WTC11 (cell line): ENCODE results near the gene SPDYC. TPM values are rescaled to one million over a fixed set of nuclear protein-coding genes. Genes with fewer than 3 reads are reported as not detected.

Experiments
- ATAC-seq: fragments of 200-7000 bp; cut with Tn5 transposase; 2 replicates; pipeline ENCODE4 v1.10.0; 2021; ENCODE audit warnings: mild to moderate bottlenecking, moderate library complexity
- CTCF ChIA-PET: fragments of 300-600 bp; sonication (Branson Sonifier 250); formaldehyde crosslinking; loops from one replicate; lab custom pipeline; 2021; ENCODE audit warnings: antibody characterized with exemption; lab: Charles Lee
- POLR2A ChIA-PET: fragments of 350-600 bp; sonication (Branson Sonifier 250); formaldehyde crosslinking; loops from one replicate; lab custom pipeline; 2021; ENCODE audit warnings: antibody characterized with exemption; lab: Charles Lee
- DNase-seq: peaks from one replicate; pipeline ENCODE4 v3.0.0; 2021; ENCODE audit warnings: low spot score
- H3K27ac Mint-ChIP-seq: 2 replicates; pipeline ENCODE4 v1.8.0; 2021; ENCODE audit warnings: mixed read lengths
- H3K27me3 Mint-ChIP-seq: 2 replicates; pipeline ENCODE4 v1.8.0; 2021; ENCODE audit warnings: low read depth, mild to moderate bottlenecking, moderate library complexity, mixed read lengths
- H3K36me3 Mint-ChIP-seq: 2 replicates; pipeline ENCODE4 v1.8.0; 2021; ENCODE audit warnings: mixed read lengths
- H3K4me1 Mint-ChIP-seq: 2 replicates; pipeline ENCODE4 v1.8.0; 2022; ENCODE audit warnings: mixed read lengths
- H3K4me3 Mint-ChIP-seq: 2 replicates; pipeline ENCODE4 v1.8.0; 2021; ENCODE audit warnings: mild to moderate bottlenecking, moderate library complexity, mixed read lengths
- H3K9me3 Mint-ChIP-seq: 2 replicates; pipeline ENCODE4 v1.8.0; 2021; ENCODE audit warnings: mixed read lengths
- E2F1 ChIP-seq: sonication (generic); formaldehyde crosslinking; IDR thresholded peaks from 2 replicates; pipeline ENCODE4 v1.8.0; 2022; ENCODE audit warnings: mild to moderate bottlenecking, missing genetic modification reagents
- E2F4 ChIP-seq: sonication (generic); formaldehyde crosslinking; IDR thresholded peaks from 2 replicates; pipeline ENCODE4 v1.8.1; 2022; ENCODE audit warnings: low read depth, mild to moderate bottlenecking, moderate library complexity, missing genetic modification reagents, borderline replicate concordance
- ETV6 ChIP-seq: sonication (generic); formaldehyde crosslinking; IDR thresholded peaks from 2 replicates; pipeline ENCODE4 v1.8.1; 2022; ENCODE audit warnings: mild to moderate bottlenecking, missing genetic modification reagents
- MAX ChIP-seq: sonication (generic); formaldehyde crosslinking; IDR thresholded peaks from 2 replicates; pipeline ENCODE4 v1.8.0; 2022; ENCODE audit warnings: mild to moderate bottlenecking, missing genetic modification reagents
- MXD4 ChIP-seq: fragments of 250-450 bp; sonication (Bioruptor Pico); IDR thresholded peaks from 2 replicates; pipeline ENCODE4 v1.8.0; 2021; ENCODE audit warnings: mild to moderate bottlenecking, moderate library complexity, borderline replicate concordance
- NFATC4 ChIP-seq: fragments of 250-450 bp; sonication (Bioruptor Pico); IDR thresholded peaks from 2 replicates; pipeline ENCODE4 v1.9.0; 2021; ENCODE audit warnings: mild to moderate bottlenecking
- NFYB ChIP-seq: sonication (generic); formaldehyde crosslinking; conservative IDR thresholded peaks from 2 replicates; pipeline ENCODE4 v1.8.0; 2022; ENCODE audit warnings: low read depth, missing genetic modification reagents
- RELA ChIP-seq: sonication (generic); formaldehyde crosslinking; IDR thresholded peaks from 2 replicates; pipeline ENCODE4 v1.8.1; 2022; ENCODE audit warnings: missing genetic modification reagents, mild to moderate bottlenecking, borderline replicate concordance
- SMAD3 ChIP-seq: sonication (generic); formaldehyde crosslinking; IDR thresholded peaks from 2 replicates; pipeline ENCODE4 v1.8.0; 2022; ENCODE audit warnings: missing genetic modification reagents, mild to moderate bottlenecking, borderline replicate concordance
- SP1 ChIP-seq: sonication (generic); formaldehyde crosslinking; conservative IDR thresholded peaks from 2 replicates; pipeline ENCODE4 v1.8.1; 2022; ENCODE audit warnings: missing genetic modification reagents
- TEAD4 ChIP-seq: sonication (generic); formaldehyde crosslinking; IDR thresholded peaks from 2 replicates; pipeline ENCODE4 v1.8.0; 2022; ENCODE audit warnings: mild to moderate bottlenecking, missing genetic modification reagents
- ZNF121 ChIP-seq: sonication (generic); formaldehyde crosslinking; IDR thresholded peaks from 2 replicates; pipeline ENCODE4 v1.8.0; 2023; ENCODE audit warnings: missing genetic modification reagents
- ZNF232 ChIP-seq: sonication (generic); formaldehyde crosslinking; IDR thresholded peaks from 2 replicates; pipeline ENCODE4 v1.8.0; 2022; ENCODE audit warnings: mild to moderate bottlenecking, missing genetic modification reagents
- ZNF317 ChIP-seq: sonication (generic); formaldehyde crosslinking; IDR thresholded peaks from 2 replicates; pipeline ENCODE4 v1.8.1; 2023; ENCODE audit warnings: low read depth, mild to moderate bottlenecking, moderate library complexity, missing genetic modification reagents, borderline replicate concordance
- ZNF423 ChIP-seq: fragments of 250-450 bp; sonication (Bioruptor Pico); IDR thresholded peaks from 2 replicates; pipeline ENCODE4 v2.1.2; 2022; ENCODE audit warnings: mild to moderate bottlenecking, moderate library complexity
- total RNA-seq: library from RNA; stranded (reverse); gene quantifications from 3 replicates; pipeline ENCODE4 v1.2.3, GENCODE V29; 2021
- TF ChIP-seq, protein P1 (sequence below): sonication (generic); formaldehyde crosslinking; IDR thresholded peaks from 2 replicates; pipeline ENCODE4 v1.8.0; 2022; ENCODE audit warnings: mild to moderate bottlenecking, missing genetic modification reagents
- TF ChIP-seq, protein P2 (sequence below): sonication (generic); formaldehyde crosslinking; IDR thresholded peaks from 2 replicates; pipeline ENCODE4 v1.8.1; 2023; ENCODE audit warnings: mild to moderate bottlenecking, moderate library complexity, missing genetic modification reagents
- TF ChIP-seq, protein P3 (sequence below): sonication (generic); formaldehyde crosslinking; conservative IDR thresholded peaks from 2 replicates; pipeline ENCODE4 v1.8.1; 2022; ENCODE audit warnings: mild to moderate bottlenecking, missing genetic modification reagents
- TF ChIP-seq, protein P4 (sequence below): sonication (generic); formaldehyde crosslinking; IDR thresholded peaks from 2 replicates; pipeline ENCODE4 v1.8.0; 2022; ENCODE audit warnings: missing genetic modification reagents

Gene SPDYC
- total RNA-seq, 1 experiment from 2014 or later: 0.35 TPM

GRCh38 chr11:65156256-65156655 lies 13.8 kb upstream of the SPDYC start:
- ChIA-PET CTCF (interaction anchor here (0.6 kb wide), 1 partner anchor 119 kb away, joined by 5 read pairs; no protein-coding TSS in a partner anchor), POLR2A (no interaction called here)

More at GRCh38 chr11:65156256-65156655, 13.8 kb upstream of the SPDYC start:
- H3K36me3 Mint-ChIP-seq: no peaks in the 10 kb centered on the region
- no peak overlapping the region for H3K4me3 Mint-ChIP-seq
- no peak overlapping the region for H3K27ac Mint-ChIP-seq
- no peak for ATAC-seq
- H3K27me3 Mint-ChIP-seq: peaks cover 29% of the 10 kb centered on the region
- H3K9me3 Mint-ChIP-seq: no peaks in the 10 kb centered on the region
- TF ChIP-seq, protein P1, sequence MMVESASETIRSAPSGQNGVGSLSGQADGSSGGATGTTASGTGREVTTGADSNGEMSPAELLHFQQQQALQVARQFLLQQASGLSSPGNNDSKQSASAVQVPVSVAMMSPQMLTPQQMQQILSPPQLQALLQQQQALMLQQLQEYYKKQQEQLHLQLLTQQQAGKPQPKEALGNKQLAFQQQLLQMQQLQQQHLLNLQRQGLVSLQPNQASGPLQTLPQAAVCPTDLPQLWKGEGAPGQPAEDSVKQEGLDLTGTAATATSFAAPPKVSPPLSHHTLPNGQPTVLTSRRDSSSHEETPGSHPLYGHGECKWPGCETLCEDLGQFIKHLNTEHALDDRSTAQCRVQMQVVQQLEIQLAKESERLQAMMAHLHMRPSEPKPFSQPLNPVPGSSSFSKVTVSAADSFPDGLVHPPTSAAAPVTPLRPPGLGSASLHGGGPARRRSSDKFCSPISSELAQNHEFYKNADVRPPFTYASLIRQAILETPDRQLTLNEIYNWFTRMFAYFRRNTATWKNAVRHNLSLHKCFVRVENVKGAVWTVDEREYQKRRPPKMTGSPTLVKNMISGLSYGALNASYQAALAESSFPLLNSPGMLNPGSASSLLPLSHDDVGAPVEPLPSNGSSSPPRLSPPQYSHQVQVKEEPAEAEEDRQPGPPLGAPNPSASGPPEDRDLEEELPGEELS: no peak
- TF ChIP-seq, protein P2, sequence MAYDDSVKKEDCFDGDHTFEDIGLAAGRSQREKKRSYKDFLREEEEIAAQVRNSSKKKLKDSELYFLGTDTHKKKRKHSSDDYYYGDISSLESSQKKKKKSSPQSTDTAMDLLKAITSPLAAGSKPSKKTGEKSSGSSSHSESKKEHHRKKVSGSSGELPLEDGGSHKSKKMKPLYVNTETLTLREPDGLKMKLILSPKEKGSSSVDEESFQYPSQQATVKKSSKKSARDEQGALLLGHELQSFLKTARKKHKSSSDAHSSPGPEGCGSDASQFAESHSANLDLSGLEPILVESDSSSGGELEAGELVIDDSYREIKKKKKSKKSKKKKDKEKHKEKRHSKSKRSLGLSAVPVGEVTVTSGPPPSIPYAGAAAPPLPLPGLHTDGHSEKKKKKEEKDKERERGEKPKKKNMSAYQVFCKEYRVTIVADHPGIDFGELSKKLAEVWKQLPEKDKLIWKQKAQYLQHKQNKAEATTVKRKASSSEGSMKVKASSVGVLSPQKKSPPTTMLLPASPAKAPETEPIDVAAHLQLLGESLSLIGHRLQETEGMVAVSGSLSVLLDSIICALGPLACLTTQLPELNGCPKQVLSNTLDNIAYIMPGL: no peak
- TF ChIP-seq NFYB: no peak
- no peak for TF ChIP-seq ZNF423
- no peak for TF ChIP-seq MXD4 (CRISPR knock-in tag)
- no peak for TF ChIP-seq RELA (CRISPR knock-in tag)
- TF ChIP-seq NFATC4 (CRISPR knock-in tag): no peak
- TF ChIP-seq ETV6 (CRISPR knock-in tag): no peak
- no peak for TF ChIP-seq ZNF121 (CRISPR knock-in tag)
- TF ChIP-seq ZNF317 (CRISPR knock-in tag): no peak
- TF ChIP-seq ZNF232 (CRISPR knock-in tag): no peak
- TF ChIP-seq, protein P3, sequence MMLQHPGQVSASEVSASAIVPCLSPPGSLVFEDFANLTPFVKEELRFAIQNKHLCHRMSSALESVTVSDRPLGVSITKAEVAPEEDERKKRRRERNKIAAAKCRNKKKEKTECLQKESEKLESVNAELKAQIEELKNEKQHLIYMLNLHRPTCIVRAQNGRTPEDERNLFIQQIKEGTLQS: no peak
- TF ChIP-seq, protein P4, sequence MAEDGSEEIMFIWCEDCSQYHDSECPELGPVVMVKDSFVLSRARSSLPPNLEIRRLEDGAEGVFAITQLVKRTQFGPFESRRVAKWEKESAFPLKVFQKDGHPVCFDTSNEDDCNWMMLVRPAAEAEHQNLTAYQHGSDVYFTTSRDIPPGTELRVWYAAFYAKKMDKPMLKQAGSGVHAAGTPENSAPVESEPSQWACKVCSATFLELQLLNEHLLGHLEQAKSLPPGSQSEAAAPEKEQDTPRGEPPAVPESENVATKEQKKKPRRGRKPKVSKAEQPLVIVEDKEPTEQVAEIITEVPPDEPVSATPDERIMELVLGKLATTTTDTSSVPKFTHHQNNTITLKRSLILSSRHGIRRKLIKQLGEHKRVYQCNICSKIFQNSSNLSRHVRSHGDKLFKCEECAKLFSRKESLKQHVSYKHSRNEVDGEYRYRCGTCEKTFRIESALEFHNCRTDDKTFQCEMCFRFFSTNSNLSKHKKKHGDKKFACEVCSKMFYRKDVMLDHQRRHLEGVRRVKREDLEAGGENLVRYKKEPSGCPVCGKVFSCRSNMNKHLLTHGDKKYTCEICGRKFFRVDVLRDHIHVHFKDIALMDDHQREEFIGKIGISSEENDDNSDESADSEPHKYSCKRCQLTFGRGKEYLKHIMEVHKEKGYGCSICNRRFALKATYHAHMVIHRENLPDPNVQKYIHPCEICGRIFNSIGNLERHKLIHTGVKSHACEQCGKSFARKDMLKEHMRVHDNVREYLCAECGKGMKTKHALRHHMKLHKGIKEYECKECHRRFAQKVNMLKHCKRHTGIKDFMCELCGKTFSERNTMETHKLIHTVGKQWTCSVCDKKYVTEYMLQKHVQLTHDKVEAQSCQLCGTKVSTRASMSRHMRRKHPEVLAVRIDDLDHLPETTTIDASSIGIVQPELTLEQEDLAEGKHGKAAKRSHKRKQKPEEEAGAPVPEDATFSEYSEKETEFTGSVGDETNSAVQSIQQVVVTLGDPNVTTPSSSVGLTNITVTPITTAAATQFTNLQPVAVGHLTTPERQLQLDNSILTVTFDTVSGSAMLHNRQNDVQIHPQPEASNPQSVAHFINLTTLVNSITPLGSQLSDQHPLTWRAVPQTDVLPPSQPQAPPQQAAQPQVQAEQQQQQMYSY (CRISPR knock-in tag): no peak
- no peak for TF ChIP-seq SMAD3 (CRISPR knock-in tag)
- TF ChIP-seq E2F4 (CRISPR knock-in tag): no peak
- no peak for TF ChIP-seq SP1 (CRISPR knock-in tag)
- TF ChIP-seq MAX (CRISPR knock-in tag): no peak
- no peak for TF ChIP-seq E2F1
- TF ChIP-seq TEAD4 (CRISPR knock-in tag): no peak
- H3K4me1 Mint-ChIP-seq: no peaks in the 10 kb centered on the region
- no peak for DNase-seq
